Measurements from ENCODE around the gene PITPNC1. TPM values are rescaled to one million over a fixed set of nuclear protein-coding genes. Genes with fewer than 3 reads are reported as not detected.

PITPNC1 gene
- total and polyA plus RNA-seq, 2 donors (not counting 3 experiments of a cell fraction or from before 2014, with no cell fraction given) = 2.4 to 9.6 TPM

GRCh38 chr17:67343237-67343636 lies 33.8 kb upstream of the PITPNC1 start:
- ChIA-PET POLR2A (interaction anchor here (0.5 kb wide), 1 partner anchor 23 kb away, joined by 3 read pairs; no protein-coding TSS in a partner anchor), CTCF (no interaction called here)
- no peak overlapping the region for H3K9ac ChIP-seq (replicated peaks; ENCODE audit: extremely low read depth, insufficient read depth, low read length)
- H3K36me3 ChIP-seq (ENCODE audit: control insufficient read depth in 2 of 2, extremely low read depth in 1 of 2, insufficient read depth in 2 of 2, low read length in 2 of 2) = peaks cover 8 to 23% of the 10 kb centered on the region in 2 experiments
- H3K4me3 ChIP-seq (replicated peaks in 1 of 3; ENCODE audit: insufficient read depth in 1 of 3, low read depth in 1 of 3, low read length in 3 of 3) = no peak overlapping the region
- no peak overlapping the region for H3K27ac ChIP-seq (ENCODE audit: insufficient read depth, low read depth, low read length)
- no peak overlapping the region for H3K4me2 ChIP-seq (ENCODE audit: insufficient read depth, low read length)
- H2AFZ ChIP-seq (ENCODE audit: low read depth, low read length) = no peak overlapping the region
- H3K9me1 ChIP-seq (replicated peaks; ENCODE audit: control insufficient read depth, extremely low read depth, insufficient read depth, low read length) = no peaks in the 10 kb centered on the region
- H3K27me3 ChIP-seq (ENCODE audit: control insufficient read depth in 2 of 2, insufficient read depth in 2 of 2, low read length in 2 of 2) = no peaks in the 10 kb centered on the region
- TF ChIP-seq FOS (IDR thresholded peaks at IDR 0.05; ENCODE audit: borderline replicate concordance, insufficient read depth, low read length) (no peak), POLR2AphosphoS5 (IDR thresholded peaks at IDR 0.05; ENCODE audit: insufficient read depth, low read depth, low read length) (no peak), JUN (IDR thresholded peaks at IDR 0.05; ENCODE audit: borderline replicate concordance, insufficient read depth, insufficient read length, low read depth) (no peak), POLR2A (IDR thresholded peaks at IDR 0.05; ENCODE audit: low read depth, low read length) (no peak), EZH2 (IDR thresholded peaks at IDR 0.05; ENCODE audit: borderline replicate concordance, low read depth, low read length, severe bottlenecking) (no peak), MYC (IDR thresholded peaks at IDR 0.05; ENCODE audit: low read depth, low read length) (no peak), GATA2 (IDR thresholded peaks at IDR 0.05; ENCODE audit: insufficient read depth, insufficient read length, low read depth, low read length) (no peak), CTCF (IDR thresholded peaks at IDR 0.05; ENCODE audit: extremely low read depth in 1 of 2, insufficient read depth in 1 of 2, low read depth in 1 of 2, low read length in 2 of 2) (no peak)
- TF ChIP-seq, protein P1, sequence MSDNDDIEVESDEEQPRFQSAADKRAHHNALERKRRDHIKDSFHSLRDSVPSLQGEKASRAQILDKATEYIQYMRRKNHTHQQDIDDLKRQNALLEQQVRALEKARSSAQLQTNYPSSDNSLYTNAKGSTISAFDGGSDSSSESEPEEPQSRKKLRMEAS (IDR thresholded peaks at IDR 0.05; ENCODE audit: insufficient read depth, insufficient read length) = no peak
- no peaks in the 10 kb centered on the region for H3K9me3 ChIP-seq (replicated peaks; ENCODE audit: control insufficient read depth, insufficient read depth, low read length)
- peaks cover 10% of the 10 kb centered on the region for H3K4me1 ChIP-seq (ENCODE audit: control insufficient read depth, extremely low read depth, insufficient read depth, low read length)
- no peaks in the 10 kb centered on the region for H4K20me1 ChIP-seq (replicated peaks; ENCODE audit: control insufficient read depth, extremely low read depth, insufficient read depth, low read length)
- intact Hi-C loops (cut with micrococcal nuclease) = no loop called here
- peaks cover 4% of the 10 kb centered on the region for H3K79me2 ChIP-seq (ENCODE audit: control insufficient read depth, insufficient read depth, low read length)
- dilution Hi-C loops (cut with MboI; ENCODE audit: extremely low pct_ligation_motif_present, low sequenced_read_pairs) = no loop called here
- no peak for FAIRE-seq
- DNase-seq (ENCODE audit: low read depth, low spot score) = no peak
- no TSS peak for BruUV-seq (replicated peaks)

Data from endothelial cell of umbilical vein (primary cell).